NCI-H187 treated with DMSO at 0.1 percent for 48 hours (cell line): ENCODE results near the gene ARHGAP21.

ENCODE experiments used
- DNase-seq: peaks from one replicate; lab custom pipeline; 2025; lab: John Stamatoyannopoulos, UW

ARHGAP21 gene

DNA sequence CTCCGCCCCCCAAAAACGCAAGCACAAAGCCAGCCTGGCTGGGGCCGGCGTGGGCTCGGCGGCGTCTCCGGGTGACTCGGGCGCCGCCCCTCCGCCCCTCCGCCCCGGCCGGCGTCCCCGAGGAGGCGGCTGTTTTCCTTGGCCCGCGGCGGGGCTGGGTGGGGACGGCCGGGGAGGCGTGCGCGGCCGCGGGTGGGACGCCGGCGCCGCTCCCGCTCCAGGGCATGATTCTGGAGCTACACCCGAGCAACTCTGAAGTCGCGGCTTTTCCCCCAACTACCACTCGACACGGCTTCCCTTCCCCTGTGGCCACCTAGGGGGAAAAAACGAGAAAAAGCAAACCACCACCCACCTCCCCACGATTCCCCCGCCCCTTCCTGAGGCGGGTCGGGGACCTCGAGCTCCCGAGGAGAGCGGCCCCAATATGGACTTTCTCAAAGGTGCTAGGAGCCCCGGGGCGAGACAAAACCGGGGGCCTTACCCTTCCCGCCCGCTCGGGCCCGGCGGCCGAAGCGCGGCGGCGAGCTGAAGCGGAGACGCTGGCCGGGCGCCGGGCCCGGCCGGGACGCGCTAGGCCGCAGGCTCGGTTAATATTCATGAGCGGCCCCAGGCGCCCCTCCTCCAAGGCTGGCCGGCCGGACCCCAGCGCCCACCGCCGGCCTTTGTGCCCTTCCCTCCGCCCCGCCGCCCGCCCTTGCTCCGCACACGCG lies 856 bp downstream of the ARHGAP21 start:
- no peak for DNase-seq

DNA sequence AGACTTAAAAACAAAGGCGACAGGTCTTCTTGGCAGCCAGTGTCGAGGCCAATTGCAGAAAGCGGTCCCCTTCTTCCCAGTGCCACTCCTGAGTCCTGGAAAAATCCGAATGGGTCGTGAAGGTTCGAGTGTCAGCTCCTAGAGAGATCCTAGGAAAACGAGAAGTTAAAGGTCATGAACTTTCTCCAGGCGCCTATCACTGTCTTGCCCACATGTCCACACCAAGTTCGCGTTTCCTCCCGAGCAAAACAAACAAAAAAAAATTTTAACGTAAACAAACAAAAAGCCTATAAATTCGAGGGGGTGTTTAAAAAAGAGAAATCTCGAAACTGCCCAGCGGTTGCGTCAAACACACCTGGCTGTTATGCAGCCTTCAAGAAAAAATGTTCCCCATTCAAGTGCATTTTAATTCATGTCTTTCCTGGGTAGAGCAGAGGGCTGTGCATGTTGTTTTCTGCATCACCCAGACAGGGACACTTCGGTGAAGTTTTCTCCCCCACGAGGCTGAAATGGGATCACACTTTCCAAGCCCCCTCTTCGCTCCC lies 1.5 kb downstream of the ARHGAP21 start:
- no peak for DNase-seq

DNA sequence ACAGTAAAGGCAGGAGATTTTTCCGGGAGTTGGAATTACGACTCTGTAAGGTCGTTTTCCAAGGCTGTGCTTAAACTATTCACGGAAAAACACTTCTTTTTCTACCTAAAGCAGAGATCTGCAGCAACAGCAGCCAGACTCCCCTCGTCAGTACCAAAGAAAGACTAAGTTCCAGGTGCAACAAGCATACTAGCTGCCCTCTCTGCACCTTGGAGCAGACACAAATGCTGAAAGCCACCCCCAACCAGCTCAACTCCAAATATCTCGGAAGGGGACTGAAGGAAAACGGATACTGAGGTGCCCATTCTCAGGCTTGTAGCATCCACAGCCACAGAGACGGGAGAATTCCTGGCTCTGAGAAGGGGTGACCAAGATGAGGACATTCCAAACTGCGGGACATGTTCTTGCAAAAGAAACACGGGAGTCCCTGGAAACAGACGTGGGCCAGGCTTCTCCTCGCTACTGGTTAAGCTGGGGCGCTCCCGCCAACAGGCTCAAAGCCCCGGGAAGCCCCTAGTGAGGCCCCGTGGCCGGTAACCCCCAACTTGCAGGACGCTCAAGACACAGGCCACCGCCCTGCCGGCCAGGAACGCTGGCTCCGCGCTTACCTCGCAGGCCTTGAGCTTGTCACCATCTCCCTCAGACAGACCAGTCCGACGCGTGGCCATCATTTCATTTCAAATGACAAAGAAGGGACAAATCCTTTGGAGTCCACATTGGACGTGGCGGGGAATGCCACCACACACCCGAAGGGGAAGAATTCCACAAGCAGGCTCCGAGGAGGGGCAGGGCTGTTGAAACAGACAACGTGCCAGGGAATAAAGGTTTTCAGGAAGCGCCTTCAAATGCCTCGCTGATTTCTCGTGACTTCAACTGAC lies 2.2 kb downstream of the ARHGAP21 start:
- DNase-seq: no peak

DNA sequence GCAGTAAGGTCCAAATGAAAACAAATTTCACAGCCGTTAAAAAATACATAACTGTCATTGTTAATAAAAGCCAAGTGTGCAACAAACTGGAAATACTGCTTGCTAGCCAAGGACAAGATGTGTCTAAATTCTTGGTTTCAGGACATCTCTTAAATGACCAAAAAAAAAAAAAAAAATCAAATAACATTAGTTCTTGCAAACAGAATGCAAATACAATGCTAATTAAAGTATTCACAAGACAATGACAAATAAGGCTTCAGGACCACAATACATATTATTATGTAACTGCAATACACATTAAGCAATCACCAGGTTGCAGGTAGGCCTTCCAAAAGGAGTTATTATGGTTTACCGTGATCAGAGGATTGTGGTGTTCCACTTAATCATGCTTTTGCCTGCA lies 3.6 kb downstream of the ARHGAP21 start:
- no peak for DNase-seq

DNA sequence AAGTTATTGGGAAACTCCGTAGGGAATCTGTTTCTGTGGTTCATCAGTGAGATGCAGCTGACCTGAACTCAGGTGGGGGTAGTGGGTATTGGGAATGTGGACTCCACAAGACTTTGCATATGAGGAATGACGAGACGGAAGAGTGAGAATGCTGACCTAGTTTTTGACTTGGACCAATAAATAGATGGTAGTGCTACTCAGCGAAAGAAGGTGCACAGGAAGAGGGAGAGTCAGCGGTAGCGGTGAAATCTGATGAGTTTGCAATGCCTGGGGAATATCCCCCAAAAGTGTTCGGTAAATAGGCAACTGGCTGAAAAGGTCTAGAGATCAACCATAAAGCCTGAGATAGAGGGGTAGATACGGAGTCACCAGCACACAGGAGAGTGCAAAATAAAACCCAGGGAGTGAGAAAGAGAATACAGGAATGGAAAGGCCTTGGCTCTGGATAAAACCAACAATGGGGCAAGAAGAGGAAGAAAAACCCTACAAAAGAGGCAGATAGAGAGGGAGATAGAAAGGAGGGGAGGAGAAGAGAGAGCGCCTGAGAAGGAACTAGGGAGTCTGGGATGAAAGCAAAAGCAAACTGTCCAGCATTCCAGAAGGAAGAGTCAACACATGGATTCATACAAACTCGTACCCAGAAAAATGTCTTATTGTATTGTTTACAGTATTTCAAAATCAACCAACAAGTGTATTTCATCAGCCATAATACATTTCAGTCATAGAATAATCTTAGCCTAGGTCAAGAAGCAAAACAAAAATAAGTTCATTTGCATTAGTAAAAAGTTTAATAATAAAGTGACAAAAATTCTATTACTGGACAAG lies 5.4 kb downstream of the ARHGAP21 start:
- no peak for DNase-seq

DNA sequence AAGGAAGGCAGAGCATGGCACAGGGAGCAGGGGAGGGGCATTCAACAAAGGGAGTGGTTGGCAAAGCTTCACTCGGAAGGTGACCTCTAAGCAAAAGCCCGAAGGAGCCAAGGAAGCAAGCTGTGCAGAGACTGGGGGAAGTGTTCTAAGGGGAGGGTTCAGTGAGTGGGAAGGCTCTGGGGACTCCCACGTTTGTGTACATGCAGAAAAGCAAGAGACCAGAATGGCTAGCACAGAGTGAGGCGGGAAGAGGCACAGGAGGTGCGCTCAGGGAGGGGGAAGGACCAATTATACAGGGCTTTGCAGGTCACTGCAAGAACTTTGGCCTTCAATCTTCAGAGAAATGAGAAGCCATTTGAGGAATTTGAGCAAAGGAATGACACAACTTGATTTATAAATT lies 7.4 kb downstream of the ARHGAP21 start:
- DNase-seq: no peak

DNA sequence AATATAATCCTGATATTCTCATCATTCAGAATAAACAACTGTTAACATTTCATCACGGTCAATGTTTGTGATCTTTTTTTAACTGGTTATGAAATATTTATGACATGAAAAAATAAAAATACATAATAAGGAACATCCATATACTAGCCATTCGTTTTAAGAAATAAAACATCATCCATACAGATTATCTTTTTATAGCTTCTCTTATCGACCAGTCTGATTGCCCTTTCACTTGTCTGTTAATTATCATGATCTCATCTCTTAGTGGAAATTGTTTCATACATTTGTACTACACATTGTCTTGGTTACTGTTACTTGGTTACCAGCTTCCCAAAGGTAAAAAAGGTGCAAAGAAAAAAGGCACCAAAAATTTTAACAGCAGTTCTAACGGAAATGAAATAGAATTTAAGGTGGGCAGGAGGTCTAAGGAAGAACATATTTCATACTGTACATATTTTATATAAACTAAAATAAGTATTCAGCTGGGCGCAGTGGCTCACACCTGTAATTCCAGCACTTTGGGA lies 8.4 kb downstream of the ARHGAP21 start:
- DNase-seq: no peak

DNA sequence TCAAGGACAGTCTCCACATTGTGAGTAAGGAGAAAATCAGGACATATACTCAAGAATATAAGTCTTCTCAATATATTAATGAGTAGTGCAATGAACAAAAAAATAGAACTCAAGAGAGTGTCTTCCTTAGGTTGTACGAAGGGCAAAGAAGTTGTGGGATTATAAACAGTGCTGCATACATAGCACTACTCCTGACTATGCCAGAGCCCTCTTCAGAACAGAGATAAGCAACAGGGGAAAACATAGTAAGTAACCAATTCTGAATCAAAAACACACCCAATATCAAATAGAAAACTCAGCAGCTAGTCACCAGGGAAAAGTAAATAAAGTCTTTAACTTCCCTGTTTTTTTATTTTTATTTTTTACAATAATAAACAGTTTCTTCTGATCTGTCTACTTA lies 10.6 kb downstream of the ARHGAP21 start:
- no peak for DNase-seq

DNA sequence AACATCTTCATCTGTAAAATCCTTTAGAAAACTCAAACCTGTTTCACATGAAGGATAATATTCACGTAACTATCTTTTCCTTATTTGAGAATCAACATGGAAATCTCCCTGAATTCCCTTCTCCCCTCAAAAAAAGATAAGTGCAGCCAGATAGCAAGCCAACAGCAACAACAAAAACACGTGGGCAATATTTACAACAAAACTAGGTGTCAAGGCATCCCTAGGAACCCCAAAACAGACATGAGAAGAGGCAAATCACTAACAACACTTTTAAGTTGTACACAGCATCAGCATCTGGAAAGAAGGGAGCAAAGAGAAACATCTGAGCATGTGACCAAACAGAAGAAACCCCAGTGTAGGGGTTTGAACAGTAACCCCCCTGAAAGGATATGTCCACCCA lies 12.2 kb downstream of the ARHGAP21 start:
- DNase-seq: no peak

DNA sequence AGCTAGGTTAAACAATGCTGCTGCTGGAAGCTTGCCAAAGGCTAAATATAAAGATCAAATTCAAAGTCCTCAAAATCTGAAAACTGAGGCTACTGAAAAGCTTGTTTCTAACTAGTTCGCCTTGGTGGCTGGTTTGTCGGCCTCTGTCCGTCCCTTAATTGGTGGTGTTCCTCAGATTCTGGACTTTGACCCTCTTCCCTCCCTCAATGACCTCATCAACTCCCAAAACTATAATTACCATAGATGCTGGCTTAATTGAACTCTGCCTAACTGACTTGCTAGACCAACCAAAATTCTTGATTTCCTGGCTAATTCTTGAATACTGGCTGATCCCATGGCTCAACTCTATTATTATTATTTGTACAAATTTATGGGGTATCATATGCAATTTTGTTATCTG lies 15.6 kb downstream of the ARHGAP21 start:
- DNase-seq: no peak

DNA sequence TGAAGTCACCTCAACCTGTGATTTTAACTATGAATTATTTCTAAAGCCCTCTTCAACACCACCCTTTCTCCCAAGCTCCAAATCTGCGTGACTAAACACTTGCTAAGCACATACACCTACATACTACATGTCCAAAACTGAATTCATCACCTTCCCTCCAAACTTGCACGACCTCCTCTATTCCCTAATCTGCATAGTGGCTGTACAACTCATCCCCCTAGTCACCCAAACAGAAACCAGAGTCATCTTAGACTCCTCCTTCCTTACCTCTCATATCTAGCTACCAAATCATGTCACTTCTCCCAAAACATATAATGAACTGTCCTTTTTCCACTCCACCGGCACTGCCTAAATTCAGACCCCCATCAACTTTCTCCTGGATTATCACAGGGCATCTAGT lies 16.2 kb downstream of the ARHGAP21 start:
- DNase-seq: no peak

DNA sequence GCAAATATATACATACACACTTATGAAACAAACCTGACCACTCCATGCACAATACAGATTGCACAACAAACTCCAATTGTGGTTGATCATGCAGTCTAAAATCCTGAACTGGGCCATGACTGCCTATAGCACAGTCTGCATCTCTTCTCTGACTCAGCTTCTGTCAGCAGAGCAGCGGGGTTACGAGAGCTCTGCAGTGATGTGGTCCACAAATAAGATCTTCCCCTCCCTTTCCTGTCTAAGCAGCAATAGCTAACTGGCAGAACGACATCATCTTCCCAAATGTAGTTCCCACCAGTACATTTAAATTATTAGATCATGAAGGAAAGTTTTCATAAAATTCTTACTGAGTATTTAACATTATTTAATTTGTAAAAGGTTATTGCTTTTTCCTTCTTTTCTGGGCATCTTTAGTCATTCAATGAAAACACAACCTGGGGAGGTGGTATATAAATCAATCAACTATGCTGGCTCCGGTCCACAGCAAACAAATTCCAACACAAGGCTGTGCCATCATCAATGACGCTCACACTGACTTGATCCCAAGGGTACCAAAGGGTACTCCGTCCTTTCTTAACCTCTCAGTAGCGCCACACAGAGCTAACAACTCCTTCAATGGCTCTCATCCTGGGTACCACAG lies 17.1 kb downstream of the ARHGAP21 start:
- DNase-seq: no peak

DNA sequence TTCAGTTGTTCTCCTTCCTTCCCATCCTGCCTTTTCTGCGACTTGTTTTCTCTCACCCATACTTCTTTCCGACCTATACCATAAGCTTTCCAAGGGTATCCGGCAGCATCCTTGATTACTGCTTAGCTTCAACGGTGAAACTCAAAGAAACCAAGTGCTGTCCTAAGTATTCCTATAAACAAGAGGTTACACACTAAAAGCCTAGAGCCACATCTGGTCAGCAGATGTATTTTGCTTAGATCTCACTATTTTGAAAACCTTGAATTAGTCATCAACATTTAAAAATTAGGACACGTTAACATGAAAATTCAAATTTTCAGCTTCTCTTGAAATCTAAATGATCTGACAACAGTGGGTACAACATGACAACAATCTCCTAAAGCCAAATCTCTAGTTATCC lies 20.0 kb downstream of the ARHGAP21 start:
- no peak for DNase-seq

DNA sequence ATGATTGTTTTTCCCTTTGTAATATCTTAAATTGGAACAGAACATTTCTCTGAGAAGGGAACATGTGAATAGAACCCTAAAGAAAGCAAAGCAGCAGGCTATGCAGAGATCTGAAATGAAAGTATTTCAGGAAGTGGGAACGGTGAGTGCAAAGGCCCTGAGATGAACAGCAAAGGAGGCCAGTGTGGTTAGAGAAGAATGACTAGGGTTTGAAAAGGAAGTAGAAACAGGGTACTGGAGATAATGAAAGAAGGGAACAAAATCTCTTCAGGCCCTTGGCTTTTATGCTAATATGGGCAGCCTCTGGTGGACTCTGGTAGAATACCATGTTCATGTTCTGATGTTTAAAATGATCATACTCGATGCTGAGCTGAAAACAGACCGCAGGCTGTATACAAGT lies 22.2 kb downstream of the ARHGAP21 start:
- no peak for DNase-seq

DNA sequence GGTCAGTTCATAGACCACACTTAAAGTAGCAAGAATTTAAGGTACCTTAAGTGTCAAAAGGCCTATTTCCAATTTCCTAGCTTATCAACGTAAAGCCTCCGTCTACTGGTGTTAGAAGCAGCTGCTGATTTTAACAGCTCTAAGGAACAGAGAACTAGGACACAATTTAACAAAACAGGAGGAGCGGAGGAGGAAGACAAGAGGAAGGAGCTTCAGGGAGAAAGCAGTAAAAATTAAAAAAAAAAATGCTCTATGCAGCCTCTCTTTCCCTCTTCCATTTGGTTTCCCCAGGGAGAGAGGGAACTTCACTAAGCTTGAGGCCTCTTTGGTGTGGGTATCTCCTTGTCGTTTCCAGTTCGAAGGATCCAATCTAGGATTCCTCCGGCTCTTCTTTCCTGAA lies 22.7 kb downstream of the ARHGAP21 start:
- DNase-seq: no peak

DNA sequence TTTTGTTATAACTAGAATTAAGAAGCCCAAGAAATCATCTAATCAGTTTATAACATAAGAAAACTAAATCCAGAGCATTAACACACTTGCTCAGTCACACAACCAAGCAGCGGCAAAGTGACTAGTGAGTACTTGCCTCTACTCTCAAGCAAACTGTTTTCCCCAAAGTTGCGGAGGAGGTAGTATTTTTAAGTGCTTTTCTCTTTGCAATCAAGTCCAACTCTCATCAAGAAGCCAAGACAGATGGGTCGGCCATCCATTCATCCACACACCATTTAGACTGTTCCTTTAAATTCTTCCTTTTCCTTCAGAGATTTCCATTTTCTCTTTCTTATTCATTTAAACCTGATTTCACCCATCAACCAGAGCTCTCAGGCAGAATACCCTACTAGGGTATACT lies 25.4 kb downstream of the ARHGAP21 start:
- no peak for DNase-seq

DNA sequence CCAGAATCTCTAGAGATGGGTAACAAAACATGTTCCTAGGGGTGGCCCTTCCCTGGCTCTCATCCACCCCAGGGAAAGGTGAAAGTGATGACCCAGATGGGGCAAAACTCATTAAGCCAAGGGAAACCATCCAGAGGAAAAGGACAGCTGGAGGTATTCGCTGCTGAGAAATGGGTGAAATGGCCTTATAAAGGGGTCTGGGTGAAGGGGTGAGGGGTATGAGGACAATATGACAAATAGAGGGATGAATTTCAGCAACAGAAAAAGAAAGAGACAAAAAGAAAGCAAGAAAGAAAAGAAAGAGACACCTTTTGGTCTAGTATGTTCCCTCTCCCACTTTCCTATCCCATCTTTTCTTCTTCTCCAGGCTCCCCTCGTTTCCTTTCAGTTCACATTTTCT lies 26.6 kb downstream of the ARHGAP21 start:
- DNase-seq: no peak

DNA sequence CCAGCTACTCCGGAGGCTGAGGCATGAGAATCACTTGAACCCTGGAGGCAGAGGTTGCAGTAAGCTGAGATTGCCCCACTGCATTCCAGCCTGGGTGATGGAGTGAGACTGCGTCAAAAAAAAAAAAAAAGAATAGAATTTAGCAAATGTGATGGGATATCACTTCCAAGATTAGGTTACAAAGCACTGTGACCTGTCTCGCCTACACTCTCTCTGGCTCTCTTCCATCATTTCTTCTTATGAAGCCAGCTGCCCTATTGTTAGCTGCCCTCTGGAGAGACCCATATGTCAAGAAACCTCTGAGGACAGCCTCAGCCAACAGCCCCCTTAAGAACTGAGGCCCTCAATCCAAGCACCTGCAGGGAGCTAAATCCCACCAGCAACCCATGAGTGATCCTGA lies 28.2 kb downstream of the ARHGAP21 start:
- no peak for DNase-seq

DNA sequence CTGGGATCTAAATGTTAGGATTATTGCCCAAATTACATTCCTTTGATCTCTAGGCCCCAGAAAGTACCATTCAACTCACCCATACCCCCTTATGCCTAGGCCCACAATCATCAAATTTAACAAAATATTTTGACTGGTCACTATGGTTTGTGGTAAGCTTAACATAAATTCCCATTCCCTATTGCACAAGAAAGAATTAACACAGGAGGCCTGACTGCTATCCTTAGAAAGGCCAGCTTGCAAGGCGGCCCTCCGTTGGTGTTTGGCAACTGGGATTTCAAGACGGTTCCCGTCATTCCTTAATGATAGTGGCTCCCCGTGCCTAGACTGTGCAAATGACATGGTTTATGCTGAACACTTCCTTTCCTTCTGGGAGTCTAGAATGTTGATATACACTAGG lies 29.6 kb downstream of the ARHGAP21 start:
- no peak for DNase-seq

DNA sequence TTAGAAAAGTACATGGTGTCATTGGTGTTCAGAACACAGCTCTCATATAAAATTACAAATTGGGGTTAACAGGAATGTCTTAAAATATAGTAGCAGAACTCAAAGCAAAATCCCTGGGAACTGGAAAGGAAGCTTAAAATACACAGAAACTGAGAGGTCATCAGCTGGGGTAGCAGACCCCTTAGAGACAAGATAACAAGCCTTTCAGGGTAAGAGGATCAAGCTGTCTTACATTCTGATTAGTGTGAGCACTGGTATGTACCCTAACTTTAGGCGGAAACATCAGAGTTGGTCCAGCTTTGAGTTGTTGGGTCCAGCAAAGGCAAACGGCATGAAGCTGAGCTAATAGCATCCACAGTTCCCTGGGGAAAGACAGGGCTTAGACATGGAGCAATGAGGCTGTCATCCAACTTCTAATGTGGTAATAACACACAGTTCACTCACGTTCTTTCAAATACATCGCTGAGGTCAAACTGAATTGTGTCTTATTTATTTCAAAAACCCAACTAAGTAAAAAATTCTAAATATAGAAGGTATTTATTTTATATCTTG lies 32.6 kb downstream of the ARHGAP21 start:
- DNase-seq: no peak

DNA sequence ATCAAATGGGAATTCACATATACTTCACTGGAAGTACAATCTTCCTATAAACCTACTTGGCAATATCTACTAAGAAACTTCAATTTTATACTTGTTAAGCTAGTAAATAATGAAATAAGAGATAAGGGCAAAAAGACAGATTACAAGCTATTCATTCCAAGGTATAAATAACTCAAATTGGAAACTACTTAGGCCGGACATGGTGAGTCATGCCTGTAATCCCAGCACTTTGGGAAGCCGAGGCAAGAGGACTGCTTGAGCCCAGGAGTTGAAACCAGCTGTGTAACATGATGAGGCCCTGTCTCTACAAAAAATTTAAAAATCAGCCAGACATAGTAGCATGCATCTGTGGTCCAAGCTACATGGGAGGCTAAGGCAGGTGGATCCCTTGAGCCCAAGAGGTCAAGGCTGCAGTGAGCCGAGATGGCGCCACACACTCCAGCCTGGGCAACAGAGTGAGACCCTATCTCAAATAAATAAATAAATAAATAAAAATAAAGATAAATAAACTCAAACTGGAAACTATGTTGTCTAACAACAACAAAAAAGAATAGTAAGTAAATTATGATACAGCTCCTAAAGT lies 37.6 kb downstream of the ARHGAP21 start:
- no peak for DNase-seq
